Measurements from ENCODE around the gene DCAF12L1.

GRCh38 chrX:126551725-126552312, 795 bp downstream of the DCAF12L1 start:
- no peak for TF ChIP-seq CTCF (IDR thresholded peaks at IDR 0.05; ENCODE audit: insufficient read depth, low read depth, low read length)
- TF ChIP-seq EZH2 (IDR thresholded peaks at IDR 0.05; ENCODE audit: insufficient read depth, low read length) = no peak

All from astrocyte (in vitro differentiated cells and primary cell).